Activated CD4-positive, alpha-beta T cell treated with anti-CD3 and anti-CD28 coated beads for 36 hours (primary cell): ENCODE measurements around the gene CBR3. TPM values are rescaled to one million over a fixed set of nuclear protein-coding genes. Genes with fewer than 3 reads are reported as not detected.

Source experiments
- ATAC-seq: fragments of 200-7000 bp; cut with Tn5 transposase; one replicate; pipeline ENCODE4 v1.10.0; 2021; ENCODE audit warnings: mild to moderate bottlenecking, moderate library complexity
- CTCF ChIA-PET: fragments of 350-600 bp; sonication (Branson Sonifier 250); formaldehyde crosslinking; loops from one replicate; lab custom pipeline; 2021; ENCODE audit warnings: antibody characterized with exemption; lab: Charles Lee
- POLR2A ChIA-PET: fragments of 350-600 bp; sonication (Branson Sonifier 250); formaldehyde crosslinking; loops from one replicate; lab custom pipeline; 2021; ENCODE audit warnings: antibody characterized with exemption, inconsistent platforms; lab: Charles Lee
- DNase-seq: peaks from one replicate; pipeline ENCODE4 v3.0.0-alpha.2; 2020
- H3K27ac Mint-ChIP-seq: one replicate; pipeline ENCODE4 v1.8.0; 2021; ENCODE audit warnings: mixed read lengths
- H3K27me3 Mint-ChIP-seq: one replicate; pipeline ENCODE4 v1.8.0; 2021; ENCODE audit warnings: mixed read lengths
- H3K36me3 Mint-ChIP-seq: one replicate; pipeline ENCODE4 v1.8.0; 2021; ENCODE audit warnings: low read depth, mixed read lengths
- H3K4me1 Mint-ChIP-seq: one replicate; pipeline ENCODE4 v1.8.0; 2021; ENCODE audit warnings: mixed read lengths
- H3K4me3 Mint-ChIP-seq: one replicate; pipeline ENCODE4 v1.8.0; 2021; ENCODE audit warnings: mild to moderate bottlenecking, moderate library complexity, mixed read lengths
- H3K9me3 Mint-ChIP-seq: one replicate; pipeline ENCODE4 v1.8.0; 2021; ENCODE audit warnings: low read depth, mixed read lengths
- intact Hi-C, 2 experiments: fragments of 100-400 bp; cut with DNase I in 1 of 2; cut with micrococcal nuclease in 1 of 2; formaldehyde crosslinking; loops; one replicate each; pipeline versions ENCODE4 v1.14.2 to v1.15.1; 2022 to 2024; cut with DNase I, micrococcal nuclease
- total RNA-seq, 2 experiments: library from RNA; stranded (reverse); gene quantifications; one replicate each; pipeline ENCODE4 v1.2.3, GENCODE V29; 2021

Gene CBR3
- total RNA-seq, 2 experiments from 2014 or later = 12.5 to 16.8 TPM

DNA sequence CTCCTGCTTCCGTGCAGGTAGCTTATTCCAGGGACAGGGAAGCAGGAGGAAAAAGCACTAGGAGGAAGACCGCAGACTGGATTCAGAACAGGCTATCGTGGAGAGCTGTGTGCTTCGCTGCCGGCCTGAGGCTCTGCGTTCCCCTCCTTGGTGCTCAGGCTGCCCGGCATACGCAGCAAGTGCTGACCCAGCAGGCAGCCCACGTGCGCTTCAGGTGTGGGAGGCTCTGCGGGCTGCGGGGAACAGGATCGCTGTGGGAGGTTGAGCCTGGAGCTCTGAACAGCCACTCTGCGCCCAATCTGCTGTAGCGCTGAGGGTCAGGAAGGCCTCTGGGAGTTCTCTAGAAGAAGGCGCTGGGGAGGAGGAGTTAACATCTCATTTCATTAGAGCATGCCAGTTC, 49.7 kb downstream of the CBR3 start:
- ATAC-seq (no peak), DNase-seq (no peak)
- Mint-ChIP-seq H3K4me3 (no peak overlapping the region), H3K4me1 (peaks cover 4% of the 10 kb centered on the region), H3K27ac (no peak overlapping the region), H3K27me3 (no peaks in the 10 kb centered on the region), H3K9me3 (no peaks in the 10 kb centered on the region), H3K36me3 (peaks cover 7% of the 10 kb centered on the region)
- ChIA-PET CTCF (interaction anchor here (0.6 to 0.7 kb wide), 2 partner anchors 43 to 108 kb away, joined by 3 read pairs; no protein-coding TSS in a partner anchor), POLR2A (interaction anchor here (0.7 kb wide), 1 partner anchor 11 kb away, joined by 3 read pairs; no protein-coding TSS in a partner anchor)
- intact Hi-C loops = no loop called here

DNA sequence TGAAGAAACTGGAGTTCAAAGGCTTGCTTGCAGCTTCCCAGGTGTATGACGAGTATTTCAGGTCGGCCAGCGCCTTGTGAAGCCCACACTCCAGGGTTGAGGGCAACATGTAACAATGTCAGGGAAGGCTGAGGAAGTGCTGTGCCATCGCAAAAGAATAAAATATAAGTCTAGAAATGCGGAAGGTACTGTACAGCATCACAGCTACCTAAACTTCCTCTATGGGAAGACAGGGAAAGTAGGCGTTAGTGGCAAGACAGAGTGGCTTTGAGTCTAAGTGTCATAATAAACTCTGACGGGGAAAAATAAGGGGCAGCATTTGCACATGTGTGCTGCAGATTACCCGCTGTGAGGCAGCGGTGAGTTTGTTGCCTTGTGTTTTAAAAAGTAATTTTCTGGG, 50.6 kb downstream of the CBR3 start:
- ChIA-PET POLR2A (no interaction called here), CTCF (no interaction called here)
- Mint-ChIP-seq H3K4me3 (no peak overlapping the region), H3K27ac (no peak overlapping the region), H3K27me3 (no peaks in the 10 kb centered on the region), H3K4me1 (peaks cover 4% of the 10 kb centered on the region), H3K9me3 (no peaks in the 10 kb centered on the region), H3K36me3 (peaks cover 7% of the 10 kb centered on the region)
- intact Hi-C loops = no loop called here
- no peak for DNase-seq
- ATAC-seq = no peak

- H3K27me3 Mint-ChIP-seq = no peaks in the 10 kb centered on the region
- DNase-seq (no peak), ATAC-seq (no peak)
- peaks cover 7% of the 10 kb centered on the region for H3K36me3 Mint-ChIP-seq
- POLR2A ChIA-PET = no interaction called here
- no peak overlapping the region for H3K27ac Mint-ChIP-seq
- intact Hi-C loops = no loop called here
- CTCF ChIA-PET = interaction anchor here (1.0 kb wide), 1 partner anchor 13 kb away, joined by 3 read pairs; no protein-coding TSS in a partner anchor
- H3K4me3 Mint-ChIP-seq = no peak overlapping the region
- H3K4me1 Mint-ChIP-seq = peaks cover 4% of the 10 kb centered on the region
- H3K9me3 Mint-ChIP-seq = no peaks in the 10 kb centered on the region
Measured at GRCh38 chr21:36186081-36186480, 51.2 kb downstream of the CBR3 start.

DNA sequence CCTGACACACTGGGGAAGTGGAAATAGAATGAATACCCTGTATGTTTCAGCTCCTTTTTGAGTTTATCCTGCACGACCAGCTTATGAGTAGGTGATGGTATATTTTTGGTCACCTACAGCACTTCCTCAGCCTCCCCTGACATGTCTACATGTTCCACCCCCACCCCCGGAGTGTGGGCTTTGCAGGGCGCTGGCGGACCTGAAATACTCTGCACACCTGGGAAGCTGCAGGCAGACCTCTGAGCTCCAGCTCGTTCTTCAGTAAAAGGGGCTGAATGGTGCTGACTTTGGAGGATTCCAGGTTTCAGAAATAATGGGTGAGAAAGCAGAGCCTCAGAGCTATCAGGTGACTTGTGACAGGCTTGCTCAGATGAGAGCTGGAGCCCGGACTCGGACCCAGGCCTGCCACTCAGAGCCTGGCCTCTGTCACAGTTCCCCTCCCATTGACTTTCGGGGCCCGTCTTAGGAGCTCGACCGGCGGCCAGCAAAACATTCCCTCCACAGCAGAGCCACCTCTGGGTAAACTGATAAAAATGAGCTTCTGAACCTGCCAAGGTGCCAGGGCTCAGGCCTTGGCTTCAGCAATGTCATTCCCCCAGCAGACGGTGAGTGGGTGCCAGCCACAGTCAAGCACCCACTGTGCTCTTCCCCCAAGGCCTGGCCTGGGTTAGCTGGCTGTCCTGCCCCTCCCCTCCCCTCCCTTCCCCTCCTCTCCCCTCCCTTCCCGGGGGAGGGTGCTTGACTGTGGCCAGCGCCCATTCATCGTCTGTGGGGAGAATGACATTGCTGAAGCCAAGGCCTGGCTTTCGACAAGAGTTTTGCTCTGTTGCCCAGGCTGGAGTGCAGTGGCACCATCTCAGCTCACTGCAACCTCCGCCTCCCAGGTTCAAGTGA, 51.9 kb downstream of the CBR3 start:
- intact Hi-C loops = no loop called here
- Mint-ChIP-seq H3K9me3 (no peaks in the 10 kb centered on the region), H3K27ac (no peak overlapping the region), H3K36me3 (peaks cover 7% of the 10 kb centered on the region), H3K27me3 (no peaks in the 10 kb centered on the region), H3K4me3 (no peak overlapping the region), H3K4me1 (peaks cover 4% of the 10 kb centered on the region)
- ATAC-seq (no peak), DNase-seq (no peak)
- ChIA-PET POLR2A (no interaction called here), CTCF (interaction anchor here (0.7 to 1.0 kb wide), 2 partner anchors 13 to 23 kb away, joined by 3 read pairs; no protein-coding TSS in a partner anchor)

DNA sequence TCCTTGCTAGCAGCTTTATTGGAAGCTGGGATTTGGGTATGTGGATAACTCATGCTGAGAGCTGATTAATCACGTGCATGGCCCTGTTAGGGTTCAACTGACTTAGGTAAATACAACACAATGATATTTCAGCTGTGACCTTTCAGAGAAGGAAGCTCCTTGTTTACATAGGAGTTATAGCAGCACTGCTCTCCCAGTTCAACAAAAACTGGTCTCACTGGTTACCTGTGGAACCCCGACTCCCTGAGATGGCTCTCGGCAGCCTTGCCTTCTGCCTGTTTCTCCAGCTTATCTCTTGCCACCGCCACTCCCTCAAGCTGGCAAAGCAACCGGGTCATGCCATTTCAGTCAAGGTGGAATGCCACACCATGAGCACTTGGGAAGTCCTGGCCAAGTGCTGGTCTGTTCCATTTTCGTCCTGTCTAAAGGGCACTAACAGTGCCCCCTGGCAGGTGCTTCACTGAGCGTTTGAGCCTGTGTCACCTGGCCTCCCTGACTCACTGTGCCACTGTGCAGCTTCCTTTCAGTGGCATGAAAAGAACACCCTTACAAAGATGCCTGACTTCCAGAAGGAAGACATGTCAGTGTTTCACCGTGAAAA, 53.3 kb downstream of the CBR3 start:
- H3K36me3 Mint-ChIP-seq = peaks cover 7% of the 10 kb centered on the region
- ATAC-seq (no peak), DNase-seq (no peak)
- no peak overlapping the region for H3K4me3 Mint-ChIP-seq
- no peaks in the 10 kb centered on the region for H3K9me3 Mint-ChIP-seq
- no peak overlapping the region for H3K27ac Mint-ChIP-seq
- H3K4me1 Mint-ChIP-seq = peaks cover 4% of the 10 kb centered on the region
- H3K27me3 Mint-ChIP-seq = no peaks in the 10 kb centered on the region
- intact Hi-C loops = no loop called here
- ChIA-PET CTCF (interaction anchor here (2.0 kb wide), 1 partner anchor 22 kb away, joined by 5 read pairs; no protein-coding TSS in a partner anchor), POLR2A (no interaction called here)

DNA sequence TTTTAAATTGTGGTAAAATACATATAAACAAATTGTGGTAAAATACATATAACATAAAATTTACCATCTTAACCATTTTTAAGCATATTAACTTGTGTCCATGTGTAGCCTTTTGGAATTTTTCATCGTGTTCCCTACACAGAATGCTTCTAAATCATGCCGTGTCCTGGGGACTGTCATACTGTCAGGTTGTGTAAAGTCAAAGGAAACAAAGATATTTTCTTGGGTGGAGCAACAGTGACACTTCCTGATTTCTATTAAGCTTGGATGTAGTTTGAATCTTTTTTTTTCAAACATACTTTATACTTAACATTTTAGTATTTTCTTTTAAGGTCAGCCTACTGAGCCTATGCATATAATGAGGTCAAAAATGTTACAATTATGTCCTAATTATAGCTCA, 54.1 kb downstream of the CBR3 start:
- ATAC-seq (no peak), DNase-seq (no peak)
- ChIA-PET POLR2A (no interaction called here), CTCF (interaction anchor here (2.0 kb wide), 1 partner anchor 21 kb away, joined by 5 read pairs; no protein-coding TSS in a partner anchor)
- no peak overlapping the region for H3K4me3 Mint-ChIP-seq
- H3K9me3 Mint-ChIP-seq = no peaks in the 10 kb centered on the region
- no peaks in the 10 kb centered on the region for H3K27me3 Mint-ChIP-seq
- intact Hi-C loops = no loop called here
- H3K4me1 Mint-ChIP-seq = peaks cover 4% of the 10 kb centered on the region
- no peak overlapping the region for H3K27ac Mint-ChIP-seq
- peaks cover 7% of the 10 kb centered on the region for H3K36me3 Mint-ChIP-seq

DNA sequence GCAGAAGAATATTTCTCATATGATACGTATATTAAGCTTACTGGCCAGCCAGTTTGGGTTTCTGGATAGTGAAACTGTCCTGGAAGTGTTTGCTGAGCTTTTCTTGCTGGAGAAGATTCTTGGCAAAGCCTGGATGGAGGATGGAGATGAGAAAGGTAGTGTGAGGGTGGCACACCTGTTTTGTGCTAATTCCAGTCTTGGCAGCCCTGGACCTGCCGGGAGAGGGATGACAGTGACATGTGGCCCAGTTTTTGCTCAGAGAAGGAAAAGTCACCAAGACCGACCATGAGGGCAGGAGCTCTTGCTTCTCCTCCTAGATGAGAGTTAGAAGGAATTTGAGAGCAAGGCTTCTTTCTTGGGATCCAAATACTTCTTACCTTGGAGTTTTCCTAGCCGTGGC, 55.9 kb downstream of the CBR3 start:
- CTCF ChIA-PET = no interaction called here
- ATAC-seq (no peak), DNase-seq (no peak)
- H3K27me3 Mint-ChIP-seq = no peaks in the 10 kb centered on the region
- no peaks in the 10 kb centered on the region for H3K9me3 Mint-ChIP-seq
- H3K27ac Mint-ChIP-seq = no peak overlapping the region
- peaks cover 4% of the 10 kb centered on the region for H3K36me3 Mint-ChIP-seq
- H3K4me1 Mint-ChIP-seq = peaks cover 4% of the 10 kb centered on the region
- H3K4me3 Mint-ChIP-seq = no peak overlapping the region
- POLR2A ChIA-PET = no interaction called here
- intact Hi-C loops = no loop called here

- POLR2A ChIA-PET = interaction anchor here (0.7 kb wide), 1 partner anchor 26 kb away, joined by 3 read pairs; no protein-coding TSS in a partner anchor
- H3K27me3 Mint-ChIP-seq = no peaks in the 10 kb centered on the region
- DNase-seq = no peak
Measured at GRCh38 chr21:36193200-36193599, 58.3 kb downstream of the CBR3 start.

GRCh38 chr21:36194024-36194423, 59.1 kb downstream of the CBR3 start:
- POLR2A ChIA-PET = no interaction called here
- intact Hi-C loops = no loop called here
- H3K36me3 Mint-ChIP-seq = peaks cover 1% of the 10 kb centered on the region
- ATAC-seq (no peak), DNase-seq (no peak)
- no peaks in the 10 kb centered on the region for H3K9me3 Mint-ChIP-seq
- H3K4me1 Mint-ChIP-seq = no peaks in the 10 kb centered on the region
- CTCF ChIA-PET = no interaction called here
- no peaks in the 10 kb centered on the region for H3K27me3 Mint-ChIP-seq
- no peak overlapping the region for H3K4me3 Mint-ChIP-seq
- no peak overlapping the region for H3K27ac Mint-ChIP-seq

More at GRCh38 chr21:36193200-36193599, 58.3 kb downstream of the CBR3 start:
- CTCF ChIA-PET = no interaction called here
- Mint-ChIP-seq H3K27ac (no peak overlapping the region), H3K36me3 (peaks cover 2% of the 10 kb centered on the region), H3K4me1 (peaks cover 2% of the 10 kb centered on the region), H3K4me3 (no peak overlapping the region), H3K9me3 (no peaks in the 10 kb centered on the region)
- ATAC-seq = no peak
- intact Hi-C loops = no loop called here

DNA sequence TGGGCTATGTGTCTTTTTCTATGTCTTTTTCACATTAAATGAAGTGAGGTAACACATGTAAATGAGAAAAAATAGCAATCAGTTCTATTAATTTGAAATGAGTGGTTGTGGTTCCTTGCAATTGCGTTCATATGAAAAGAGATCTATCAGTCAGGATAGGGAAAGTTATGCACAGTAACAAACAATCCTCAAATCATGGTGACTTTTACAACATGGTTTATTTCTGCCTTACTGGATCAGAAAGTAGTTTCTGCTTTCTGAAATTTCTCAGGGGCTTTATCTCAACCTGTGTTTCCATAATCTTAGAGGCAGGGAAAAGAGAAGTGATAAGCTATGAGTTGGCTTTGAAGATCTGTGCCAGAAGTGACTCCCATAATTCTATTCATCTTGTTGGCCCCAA, 60.7 kb downstream of the CBR3 start:
- Mint-ChIP-seq H3K9me3 (no peaks in the 10 kb centered on the region), H3K4me1 (no peaks in the 10 kb centered on the region), H3K27me3 (no peaks in the 10 kb centered on the region), H3K27ac (no peak overlapping the region), H3K36me3 (peaks cover 5% of the 10 kb centered on the region), H3K4me3 (no peak overlapping the region)
- DNase-seq (no peak), ATAC-seq (no peak)
- intact Hi-C loops = no loop called here
- ChIA-PET POLR2A (interaction anchor here (0.6 kb wide), 1 partner anchor 11 kb away, joined by 3 read pairs; no protein-coding TSS in a partner anchor), CTCF (interaction anchor here (0.6 kb wide), 1 partner anchor 1622 kb away, joined by 3 read pairs; no protein-coding TSS in a partner anchor)
